22Rv1 (cell line): ENCODE measurements around the gene LDHAL6B.

Experiments
- H3K27ac ChIP-seq: fragments of 450-650 bp; 2 replicates; pipeline ENCODE4 v1.5.1; 2017
- CTCF ChIP-seq: fragments of 450-650 bp; IDR thresholded peaks from 2 replicates; pipeline ENCODE4 v1.5.1; 2017; ENCODE audit warnings: mild to moderate bottlenecking
- ZFX ChIP-seq: fragments of 450-650 bp; IDR thresholded peaks from 2 replicates; pipeline ENCODE4 v1.6.1; 2017; ENCODE audit warnings: antibody characterized with exemption, borderline replicate concordance

LDHAL6B gene

GRCh38 chr15:59221511-59222505 is 15.2 kb downstream of the LDHAL6B start:
- no peak overlapping the region for H3K27ac ChIP-seq
- TF ChIP-seq CTCF (no peak), ZFX (no peak)

- TF ChIP-seq CTCF (no peak), ZFX (no peak)
- no peak overlapping the region for H3K27ac ChIP-seq
These were observed 16.4 kb downstream of the LDHAL6B start for GRCh38 chr15:59222906-59223550.

- TF ChIP-seq CTCF, result no peak
- no peak for TF ChIP-seq ZFX
These were observed 17.1 kb downstream of the LDHAL6B start for GRCh38 chr15:59223736-59224135.

GRCh38 chr15:59224474-59224873 is 17.8 kb downstream of the LDHAL6B start:
- no peak overlapping the region for H3K27ac ChIP-seq
- no peak for TF ChIP-seq ZFX
- TF ChIP-seq CTCF, result no peak

More at GRCh38 chr15:59223736-59224135, 17.1 kb downstream of the LDHAL6B start:
- no peak overlapping the region for H3K27ac ChIP-seq

- H3K27ac ChIP-seq, result no peak overlapping the region
- no peak for TF ChIP-seq ZFX
- no peak for TF ChIP-seq CTCF
These were observed 20.4 kb downstream of the LDHAL6B start for GRCh38 chr15:59227021-59227420.

- H3K27ac ChIP-seq, result no peak overlapping the region
- no peak for TF ChIP-seq CTCF
- TF ChIP-seq ZFX, result no peak
These were observed 22.4 kb downstream of the LDHAL6B start for GRCh38 chr15:59229015-59229414.

GRCh38 chr15:59229453-59229852 is 22.8 kb downstream of the LDHAL6B start:
- no peak overlapping the region for H3K27ac ChIP-seq
- TF ChIP-seq ZFX (no peak), CTCF (no peak)
